Bronchial epithelial cell (primary cell): Measurements from ENCODE around the gene CTAG2. TPM values are rescaled to one million over a fixed set of nuclear protein-coding genes. Genes with fewer than 3 reads are reported as not detected.
A peak's percentile ranks its signal among the peaks of the same experiment; 100 is the strongest.
"Not testable (repeated sequence)": the region's sequence is repeated elsewhere in the genome, so short reads cannot be mapped to it uniquely, and the experiment has no call there.

ENCODE experiments used
- DNase-seq: peaks from one replicate; pipeline ENCODE4 v3.0.0-alpha.2; 2010; ENCODE audit warnings: low read depth
- FAIRE-seq: peaks from 2 replicates; lab custom pipeline; 2011; peaks lifted over from hg19 to GRCh38; lab: Jason Lieb, UNC
- H3K27me3 ChIP-seq: 2 replicates; pipeline ENCODE4 v1.5.1; 2011; ENCODE audit warnings: low read length; ENCODE audit not compliant: control insufficient read depth, insufficient read depth
- H3K36me3 ChIP-seq: 2 replicates; pipeline ENCODE4 v1.5.1; 2011; ENCODE audit warnings: low read length; ENCODE audit not compliant: control insufficient read depth, insufficient read depth
- H3K4me3 ChIP-seq: 2 replicates; pipeline ENCODE4 v1.5.1; 2011; ENCODE audit warnings: mild to moderate bottlenecking, low read depth, low read length, control low read depth
- total RNA-seq: library from RNA; depleted of rRNA; stranded (reverse); fragments of >200 nt; gene quantifications from 2 replicates; pipeline ENCODE4 v1.2.1, GENCODE V29; 2014
- TF ChIP-seq, protein P1 (sequence below): IDR thresholded peaks from 2 replicates; pipeline ENCODE4 v1.5.1; 2011; ENCODE audit warnings: mild to moderate bottlenecking, moderate library complexity, low read length, control low read depth, inconsistent platforms; ENCODE audit not compliant: insufficient read depth, severe bottlenecking

CTAG2 gene
- total RNA-seq, 1 donor from 2014 or later, result not detected

- not testable (repeated sequence) for H3K27me3 ChIP-seq, FAIRE-seq, DNase-seq, H3K36me3 ChIP-seq, H3K4me3 ChIP-seq
Measured at GRCh38 chrX:154613586-154613985, 39.8 kb downstream of the CTAG2 start.

- DNase-seq, H3K36me3 ChIP-seq, FAIRE-seq, H3K27me3 ChIP-seq, H3K4me3 ChIP-seq: not testable (repeated sequence)
Measured at GRCh38 chrX:154611146-154611545, 42.2 kb downstream of the CTAG2 start.

DNA sequence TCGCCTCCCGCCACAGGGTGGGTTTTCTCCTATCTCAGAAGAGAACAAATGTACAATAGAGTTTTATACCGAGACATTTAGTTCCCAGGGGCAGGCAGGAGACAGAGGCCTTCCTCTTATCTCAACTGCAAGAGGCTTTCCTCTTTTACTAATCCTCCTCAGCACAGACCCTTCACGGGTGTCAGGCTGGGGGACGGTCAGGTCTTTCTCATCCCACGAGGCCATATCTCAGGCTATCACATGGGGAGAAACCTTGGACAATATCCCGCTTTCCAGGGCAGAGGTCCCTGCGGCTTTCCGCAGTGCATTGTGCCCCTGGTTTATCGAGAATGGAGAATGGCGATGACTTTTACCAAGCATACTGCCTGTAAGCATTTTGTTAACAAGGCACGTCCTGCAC lies 44.6 kb downstream of the CTAG2 start:
- H3K4me3 ChIP-seq, DNase-seq, FAIRE-seq, H3K36me3 ChIP-seq, H3K27me3 ChIP-seq: not testable (repeated sequence)

GRCh38 chrX:154607976-154608375 lies 45.4 kb downstream of the CTAG2 start:
- not testable (repeated sequence) for DNase-seq, FAIRE-seq, H3K4me3 ChIP-seq, H3K27me3 ChIP-seq, H3K36me3 ChIP-seq

DNA sequence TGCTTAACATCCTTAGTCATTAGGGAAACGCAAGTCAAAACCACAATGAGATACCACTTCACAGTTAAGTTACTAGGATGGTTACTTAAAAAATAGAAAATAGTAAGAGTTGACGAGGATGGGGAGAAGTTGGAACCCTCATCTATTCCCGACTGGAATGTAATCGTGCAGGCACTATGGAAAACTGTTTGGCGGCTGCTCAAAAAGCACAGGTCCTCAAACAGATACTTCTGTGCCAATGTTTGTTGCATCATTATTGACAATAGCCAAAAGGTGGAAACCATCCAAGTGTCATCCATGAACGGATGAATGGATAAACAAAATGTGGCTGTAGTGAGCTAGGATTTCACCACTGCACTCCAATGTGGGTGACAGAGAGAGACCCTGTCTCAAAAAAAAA lies 46.0 kb downstream of the CTAG2 start:
- Histone ChIP-seq H3K36me3 (no peaks in the 10 kb centered on the region), H3K4me3 (no peak overlapping the region), H3K27me3 (no peaks in the 10 kb centered on the region)
- TF ChIP-seq, protein P1, sequence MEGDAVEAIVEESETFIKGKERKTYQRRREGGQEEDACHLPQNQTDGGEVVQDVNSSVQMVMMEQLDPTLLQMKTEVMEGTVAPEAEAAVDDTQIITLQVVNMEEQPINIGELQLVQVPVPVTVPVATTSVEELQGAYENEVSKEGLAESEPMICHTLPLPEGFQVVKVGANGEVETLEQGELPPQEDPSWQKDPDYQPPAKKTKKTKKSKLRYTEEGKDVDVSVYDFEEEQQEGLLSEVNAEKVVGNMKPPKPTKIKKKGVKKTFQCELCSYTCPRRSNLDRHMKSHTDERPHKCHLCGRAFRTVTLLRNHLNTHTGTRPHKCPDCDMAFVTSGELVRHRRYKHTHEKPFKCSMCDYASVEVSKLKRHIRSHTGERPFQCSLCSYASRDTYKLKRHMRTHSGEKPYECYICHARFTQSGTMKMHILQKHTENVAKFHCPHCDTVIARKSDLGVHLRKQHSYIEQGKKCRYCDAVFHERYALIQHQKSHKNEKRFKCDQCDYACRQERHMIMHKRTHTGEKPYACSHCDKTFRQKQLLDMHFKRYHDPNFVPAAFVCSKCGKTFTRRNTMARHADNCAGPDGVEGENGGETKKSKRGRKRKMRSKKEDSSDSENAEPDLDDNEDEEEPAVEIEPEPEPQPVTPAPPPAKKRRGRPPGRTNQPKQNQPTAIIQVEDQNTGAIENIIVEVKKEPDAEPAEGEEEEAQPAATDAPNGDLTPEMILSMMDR, result no peak
- FAIRE-seq (peak; percentile 55), DNase-seq (no peak)

DNA sequence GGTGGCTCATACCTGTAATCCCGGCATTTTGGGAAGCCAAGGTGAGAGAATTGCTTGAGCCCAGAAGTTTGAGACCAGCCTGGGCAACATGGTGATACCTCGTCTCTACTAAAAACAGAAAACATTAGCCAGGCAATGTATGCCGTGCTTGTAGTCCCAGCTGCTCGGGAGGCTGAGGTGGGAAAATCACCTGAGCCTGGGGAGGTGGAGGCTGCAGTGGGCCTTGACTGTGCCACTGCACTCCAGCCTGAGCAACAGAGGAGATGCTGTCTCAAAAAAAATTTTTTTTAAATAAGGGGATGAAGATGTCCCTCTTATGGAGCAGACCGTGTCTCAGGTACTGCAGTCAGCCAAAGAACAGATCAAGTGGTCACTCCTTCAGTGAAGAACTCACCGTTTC lies 47.8 kb downstream of the CTAG2 start:
- DNase-seq, result no peak
- FAIRE-seq, result no peak
- TF ChIP-seq, protein P1, result no peak
- Histone ChIP-seq H3K4me3 (no peak overlapping the region), H3K27me3 (no peaks in the 10 kb centered on the region), H3K36me3 (no peaks in the 10 kb centered on the region)

DNA sequence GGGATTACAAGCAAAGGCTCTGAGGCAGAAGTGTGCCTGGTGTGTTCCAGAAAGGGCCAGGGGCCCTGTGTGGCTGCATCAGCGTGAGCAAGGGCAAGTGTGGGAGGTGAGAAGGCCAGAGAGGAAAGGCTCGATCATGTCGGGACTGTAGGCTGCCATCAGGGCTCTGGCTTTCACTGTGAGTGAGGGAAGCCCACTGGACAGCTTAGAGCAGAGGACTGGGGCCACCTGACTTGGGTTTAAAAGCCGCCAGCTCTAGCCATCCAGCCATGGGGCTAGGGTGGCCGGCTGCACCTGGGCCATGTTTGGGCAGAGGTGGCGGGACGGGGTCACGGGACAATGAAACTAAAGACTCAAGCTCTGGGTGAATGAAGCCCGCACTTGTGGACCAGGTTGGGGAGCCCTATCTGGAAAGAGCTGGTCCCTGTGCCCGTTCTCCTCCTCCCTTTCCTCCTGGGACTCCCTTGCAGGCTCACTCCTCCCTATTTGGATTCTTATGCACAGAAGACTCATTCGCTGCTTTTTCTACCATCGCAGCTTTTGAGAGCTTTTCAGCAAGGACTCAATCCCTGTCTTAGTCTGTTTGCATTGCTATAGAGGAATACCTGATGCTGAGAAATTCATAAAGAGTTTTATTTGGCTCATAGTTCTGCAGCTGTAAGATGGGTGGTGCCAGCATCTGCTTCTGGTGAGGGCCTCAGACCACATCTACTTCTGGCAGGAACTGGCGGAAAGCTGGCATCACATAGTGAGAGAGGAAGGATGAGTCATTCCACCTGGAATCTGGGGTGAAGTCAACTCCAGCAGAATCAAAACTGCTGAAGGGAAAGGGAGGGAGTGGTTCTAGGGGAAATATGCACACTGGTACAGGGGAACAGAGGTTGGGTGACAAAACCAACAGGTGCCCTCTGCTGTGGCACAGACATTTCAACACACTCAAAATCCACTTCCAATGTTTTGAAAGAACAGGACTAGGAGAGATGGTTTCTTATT lies 49.6 kb downstream of the CTAG2 start:
- TF ChIP-seq, protein P1, result no peak
- Histone ChIP-seq H3K4me3 (no peak overlapping the region), H3K27me3 (no peaks in the 10 kb centered on the region), H3K36me3 (no peaks in the 10 kb centered on the region)
- peak; percentile 86 for FAIRE-seq
- DNase-seq, result peak; percentile 78
